ENCODE results near the gene KIF18B. TPM values are rescaled to one million over a fixed set of nuclear protein-coding genes. Genes with fewer than 3 reads are reported as not detected.
A peak's percentile ranks its signal among the peaks of the same experiment; 100 is the strongest.

KIF18B gene
- polyA plus RNA-seq, 1 donor from 2014 or later, result not detected

DNA sequence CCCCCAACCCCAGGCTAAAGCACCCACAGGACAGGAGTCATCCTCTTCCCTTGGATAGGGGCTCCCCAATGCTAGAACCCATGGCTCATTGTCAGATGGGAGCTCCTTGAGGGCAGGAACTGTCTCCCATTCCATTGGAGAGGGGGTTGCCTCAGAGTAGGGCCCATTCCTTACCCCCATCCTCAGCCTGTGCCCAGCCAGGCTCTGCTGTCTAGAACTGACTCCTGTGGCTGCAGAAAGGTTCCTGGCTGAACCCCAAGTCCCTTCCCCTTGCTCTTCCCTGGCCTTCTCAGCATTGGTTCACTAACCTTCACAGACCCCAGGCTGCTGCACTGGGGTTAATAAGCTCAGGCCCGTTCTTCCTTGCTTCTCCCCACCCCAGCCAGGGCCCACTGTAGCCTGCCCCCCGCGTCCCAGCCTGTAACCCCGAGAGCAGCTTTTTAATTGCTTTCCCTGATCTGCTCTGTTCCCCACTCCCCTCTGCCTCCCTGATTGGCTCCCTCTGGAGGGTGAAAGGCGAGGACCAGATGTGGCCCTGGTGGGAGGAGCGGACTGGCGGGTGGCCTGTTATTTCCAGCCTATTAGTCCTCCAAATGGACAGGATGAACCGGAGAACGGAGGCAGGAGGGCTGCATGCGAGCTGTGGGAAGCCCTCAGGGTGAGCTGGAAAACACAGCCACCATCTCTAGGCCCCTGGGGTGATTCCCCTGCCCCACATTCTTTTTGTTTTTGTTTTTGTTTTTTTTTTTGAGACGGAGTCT is 26.3 kb downstream of the KIF18B start:
- Mint-ChIP-seq H3K36me3 (no peaks in the 10 kb centered on the region), H3K4me1 (peaks cover 6 to 11% (median 9%) of the 10 kb centered on the region in 3 donors), H3K27ac (peak overlapping the region in 1 of 3 donors; percentile 33), H3K4me3 (peak overlapping the region in 1 of 4 donors; percentile 86), H3K9me3 (no peaks in the 10 kb centered on the region), H3K27me3 (peaks cover 10% of the 10 kb centered on the region)

DNA sequence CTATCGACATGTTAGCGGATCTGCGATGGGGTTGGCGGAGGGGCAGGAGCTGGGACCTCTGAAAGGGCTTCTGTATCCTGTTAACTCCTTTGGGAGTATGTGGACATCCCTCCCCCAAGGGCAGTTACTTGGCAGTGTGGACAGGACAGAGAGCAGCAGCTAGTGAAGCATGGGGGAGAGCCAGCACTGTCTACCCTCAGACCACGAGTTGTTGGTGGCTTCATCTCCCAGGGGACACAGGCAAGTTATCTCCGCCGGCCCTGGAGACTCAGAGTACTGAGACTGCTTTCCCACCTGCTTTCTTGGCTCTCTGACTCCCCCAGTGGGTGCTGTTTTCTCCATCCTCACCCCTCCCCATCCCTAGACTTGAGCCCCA is 27.0 kb downstream of the KIF18B start:
- H3K9me3 Mint-ChIP-seq, result no peaks in the 10 kb centered on the region
- peaks cover 10% of the 10 kb centered on the region for H3K27me3 Mint-ChIP-seq
- H3K27ac Mint-ChIP-seq, result no peak overlapping the region
- peak overlapping the region in 1 of 4 donors; percentile 86 for H3K4me3 Mint-ChIP-seq
- H3K4me1 Mint-ChIP-seq, result peaks cover 6 to 11% (median 9%) of the 10 kb centered on the region in 3 donors
- no peaks in the 10 kb centered on the region for H3K36me3 Mint-ChIP-seq

GRCh38 chr17:44919885-44920564 is 27.5 kb downstream of the KIF18B start:
- Mint-ChIP-seq H3K36me3 (no peaks in the 10 kb centered on the region), H3K27ac (peak overlapping the region in 1 of 3 donors; percentile 80), H3K4me3 (peak overlapping the region in 1 of 4 donors; percentile 86), H3K9me3 (no peaks in the 10 kb centered on the region), H3K4me1 (peaks cover 6 to 11% (median 9%) of the 10 kb centered on the region in 3 donors), H3K27me3 (peaks cover 10% of the 10 kb centered on the region)

DNA sequence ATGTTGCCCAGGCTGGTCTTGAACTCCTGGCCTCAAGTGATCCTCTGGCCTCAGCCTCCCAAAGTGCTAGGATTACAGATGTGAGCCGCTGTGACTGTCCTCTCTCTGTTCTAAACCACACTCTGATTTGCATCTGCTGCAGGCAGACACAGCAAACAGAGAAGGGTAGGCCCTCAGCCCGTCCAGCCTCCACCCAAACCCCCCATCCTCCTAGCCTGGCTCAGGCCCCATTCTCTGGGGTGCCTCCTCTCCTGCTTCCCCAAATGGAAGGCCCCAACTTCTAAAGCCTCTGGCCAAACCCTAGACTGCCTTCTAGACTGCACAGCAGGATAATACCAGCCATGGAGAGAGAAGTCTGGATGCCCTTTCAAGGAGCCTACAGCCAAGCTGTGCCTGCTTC is 28.2 kb downstream of the KIF18B start:
- no peak overlapping the region for H3K4me3 Mint-ChIP-seq
- peak overlapping the region in 1 of 3 donors; percentile 80 for H3K27ac Mint-ChIP-seq
- H3K36me3 Mint-ChIP-seq, result no peaks in the 10 kb centered on the region
- H3K9me3 Mint-ChIP-seq, result no peaks in the 10 kb centered on the region
- H3K27me3 Mint-ChIP-seq, result peaks cover 11% of the 10 kb centered on the region
- H3K4me1 Mint-ChIP-seq, result peaks cover 6 to 11% (median 9%) of the 10 kb centered on the region in 3 donors

- H3K27ac Mint-ChIP-seq, result no peak overlapping the region
- peaks cover 17% of the 10 kb centered on the region for H3K27me3 Mint-ChIP-seq
Observed at GRCh38 chr17:44918006-44918405, 29.6 kb downstream of the KIF18B start.

GRCh38 chr17:44917456-44917855 is 30.1 kb downstream of the KIF18B start:
- Mint-ChIP-seq H3K36me3 (no peaks in the 10 kb centered on the region), H3K27me3 (peaks cover 19% of the 10 kb centered on the region), H3K27ac (no peak overlapping the region), H3K9me3 (no peaks in the 10 kb centered on the region), H3K4me1 (peaks cover 8 to 11% (median 11%) of the 10 kb centered on the region in 3 donors), H3K4me3 (no peak overlapping the region)

More at GRCh38 chr17:44918006-44918405, 29.6 kb downstream of the KIF18B start:
- Mint-ChIP-seq H3K4me1 (peaks cover 8 to 11% (median 11%) of the 10 kb centered on the region in 3 donors), H3K4me3 (no peak overlapping the region), H3K9me3 (no peaks in the 10 kb centered on the region), H3K36me3 (no peaks in the 10 kb centered on the region)

- peaks cover 8 to 11% (median 11%) of the 10 kb centered on the region in 3 donors for H3K4me1 Mint-ChIP-seq
- no peaks in the 10 kb centered on the region for H3K36me3 Mint-ChIP-seq
- peaks cover 25% of the 10 kb centered on the region for H3K27me3 Mint-ChIP-seq
- H3K4me3 Mint-ChIP-seq, result peak overlapping the region in 1 of 4 donors; percentile 39
- no peaks in the 10 kb centered on the region for H3K9me3 Mint-ChIP-seq
- H3K27ac Mint-ChIP-seq, result peak overlapping the region in 1 of 3 donors; percentile 5
Observed at GRCh38 chr17:44916781-44917241, 30.8 kb downstream of the KIF18B start.

DNA sequence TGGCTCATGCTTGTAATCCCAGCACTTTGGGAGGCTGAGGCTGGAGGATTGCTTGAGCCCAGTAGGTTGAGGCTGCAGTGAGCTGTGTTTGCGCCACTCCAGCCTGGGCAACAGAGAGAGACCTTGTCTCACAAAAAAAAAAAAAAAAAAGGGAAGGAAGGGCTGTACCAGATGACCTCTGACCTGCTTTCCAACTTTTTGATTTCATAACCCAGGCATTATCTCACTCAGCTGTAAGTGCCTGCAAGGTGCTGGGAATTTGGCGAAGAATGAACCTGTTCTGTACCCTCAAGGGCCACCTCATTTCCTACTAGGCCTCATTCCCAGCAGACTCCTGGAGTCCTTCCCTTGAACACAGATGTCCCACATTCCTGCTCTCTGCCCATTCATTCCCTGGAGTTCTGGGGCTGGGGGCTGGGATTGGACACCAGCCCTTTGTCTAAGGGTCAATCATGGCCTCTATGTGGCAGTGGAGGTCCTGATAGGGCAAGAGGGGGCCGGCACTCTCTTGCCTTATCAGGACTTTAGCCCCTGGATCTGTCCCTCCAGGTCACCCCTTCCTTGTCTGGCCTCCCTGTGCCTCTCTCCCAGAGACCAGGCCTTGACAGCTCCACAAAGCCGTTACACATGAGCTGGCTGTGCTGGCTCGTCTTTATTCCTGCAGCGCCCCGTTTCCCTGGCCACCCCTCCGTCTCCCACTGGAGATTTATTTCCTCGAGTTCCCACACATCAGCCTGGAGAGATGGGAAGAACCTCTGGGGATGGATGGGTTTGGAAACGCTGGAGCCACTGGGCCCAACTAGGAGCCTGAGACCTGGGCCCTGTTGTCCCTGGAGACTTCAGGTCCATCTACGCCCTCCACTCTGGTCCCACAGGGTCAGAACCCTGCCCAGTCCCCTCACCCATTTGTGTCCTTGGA is 31.5 kb downstream of the KIF18B start:
- Mint-ChIP-seq H3K27me3 (peaks cover 26% of the 10 kb centered on the region), H3K9me3 (no peaks in the 10 kb centered on the region), H3K4me3 (no peak overlapping the region), H3K36me3 (no peaks in the 10 kb centered on the region), H3K4me1 (peaks cover 8 to 12% (median 11%) of the 10 kb centered on the region in 3 donors), H3K27ac (peak overlapping the region in 1 of 3 donors; percentile 67)

DNA sequence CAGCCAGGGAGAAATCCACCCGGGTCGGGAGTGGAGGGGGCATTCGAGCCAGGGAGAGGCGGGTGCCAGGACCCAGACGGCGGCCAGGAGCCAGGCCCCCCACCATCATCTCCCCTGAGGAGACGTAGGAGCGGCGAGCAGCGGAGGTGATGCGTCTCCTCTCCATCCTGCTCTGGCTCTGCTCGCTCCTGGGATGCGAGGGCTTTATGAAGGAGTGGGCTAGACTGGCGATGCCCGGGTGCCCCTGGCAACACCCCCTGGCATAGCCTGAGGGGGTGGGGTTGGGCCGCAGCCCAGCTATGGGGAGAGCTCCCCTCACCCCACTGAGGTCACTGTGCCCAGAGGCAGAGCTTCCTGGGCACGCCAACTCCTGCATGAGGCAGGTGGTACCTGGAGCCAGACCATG is 32.2 kb downstream of the KIF18B start, which contains the start of gene GFAP:
GFAP (minus strand) TSS at position 180 of the 406 bp plus-strand sequence; CDS start at position 166, 14 bp downstream.
- no peaks in the 10 kb centered on the region for H3K9me3 Mint-ChIP-seq
- H3K4me3 Mint-ChIP-seq, result no peak within 1 kb of the TSS
- H3K36me3 Mint-ChIP-seq, result no peaks in the 10 kb centered on the region
- peaks cover 4 to 10% (median 8%) of the 10 kb centered on the region in 3 donors for H3K4me1 Mint-ChIP-seq
- H3K27me3 Mint-ChIP-seq, result peaks cover 30% of the 10 kb centered on the region
- peak within 1 kb of the TSS in 1 of 3 donors; percentile 67 for H3K27ac Mint-ChIP-seq

- no peaks in the 10 kb centered on the region for H3K9me3 Mint-ChIP-seq
- H3K27ac Mint-ChIP-seq, result no peak overlapping the region
- no peaks in the 10 kb centered on the region for H3K36me3 Mint-ChIP-seq
- H3K4me3 Mint-ChIP-seq, result no peak overlapping the region
- peaks cover 0 to 6% (median 4%) of the 10 kb centered on the region in 3 donors for H3K4me1 Mint-ChIP-seq
- peaks cover 34% of the 10 kb centered on the region for H3K27me3 Mint-ChIP-seq
Observed at GRCh38 chr17:44914698-44915271, 32.8 kb downstream of the KIF18B start.

DNA sequence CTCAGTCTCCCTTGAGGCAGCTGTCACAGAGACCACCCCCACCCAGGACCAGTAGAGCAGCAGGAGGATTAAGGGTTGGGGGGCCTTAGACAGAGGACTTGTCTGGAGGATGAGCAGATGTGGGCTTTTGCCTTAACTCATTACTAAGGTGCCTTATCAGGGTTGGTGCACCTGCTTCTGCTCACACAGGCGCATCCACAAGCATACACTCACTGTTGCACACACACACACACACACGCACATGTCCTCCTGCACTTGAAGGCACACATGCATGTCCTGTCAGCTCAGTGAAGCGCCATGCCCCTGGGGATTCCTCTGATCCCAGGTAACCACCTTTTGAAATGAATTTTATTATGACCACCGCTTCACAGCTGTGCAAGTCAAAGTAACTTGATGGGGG is 33.4 kb downstream of the KIF18B start:
- H3K4me3 Mint-ChIP-seq, result no peak overlapping the region
- H3K4me1 Mint-ChIP-seq, result peaks cover 0 to 6% (median 6%) of the 10 kb centered on the region in 3 donors

GRCh38 chr17:44913676-44914075 is 33.9 kb downstream of the KIF18B start:
- Mint-ChIP-seq H3K27me3 (peaks cover 35% of the 10 kb centered on the region), H3K9me3 (no peaks in the 10 kb centered on the region), H3K4me1 (peaks cover 0 to 6% (median 6%) of the 10 kb centered on the region in 3 donors), H3K27ac (no peak overlapping the region), H3K4me3 (no peak overlapping the region), H3K36me3 (no peaks in the 10 kb centered on the region)

More for the DNA sequence above, 33.4 kb downstream of the KIF18B start:
- no peaks in the 10 kb centered on the region for H3K9me3 Mint-ChIP-seq
- peaks cover 35% of the 10 kb centered on the region for H3K27me3 Mint-ChIP-seq
- no peak overlapping the region for H3K27ac Mint-ChIP-seq
- no peaks in the 10 kb centered on the region for H3K36me3 Mint-ChIP-seq

GRCh38 chr17:44912763-44913544 is 34.6 kb downstream of the KIF18B start:
- Mint-ChIP-seq H3K4me1 (peaks cover 0 to 6% (median 6%) of the 10 kb centered on the region in 3 donors), H3K27ac (peak overlapping the region in 1 of 3 donors; percentile 15), H3K9me3 (no peaks in the 10 kb centered on the region), H3K4me3 (peak overlapping the region in 1 of 4 donors; percentile 10), H3K27me3 (peaks cover 35% of the 10 kb centered on the region), H3K36me3 (no peaks in the 10 kb centered on the region)

Data from IgD-negative memory B cell (primary cell).